Measurements from ENCODE around the gene TFAP2B.

Gene TFAP2B

GRCh38 chr6:50817646-50817950 is 1.1 kb upstream of the TFAP2B start:
- Histone ChIP-seq H3K27me3 (ENCODE audit: insufficient read depth, low read length) (no peaks in the 10 kb centered on the region; the same call in 1 of the 2 replicates), H3F3A (ENCODE audit: insufficient read depth, low read length) (no peaks in the 10 kb centered on the region), H3K9me3 (ENCODE audit: low read length) (no peaks in the 10 kb centered on the region), H3K79me2 (ENCODE audit: insufficient read depth, low read length) (no peaks in the 10 kb centered on the region), H2AFZ (ENCODE audit: low read length) (no peak overlapping the region), H3K27ac (ENCODE audit: low read depth, low read length, poor library complexity, severe bottlenecking) (no peak overlapping the region), H4K20me1 (ENCODE audit: insufficient read depth, low read length) (no peaks in the 10 kb centered on the region), H3K4me1 (ENCODE audit: insufficient read depth, low read length, severe bottlenecking) (peaks cover 6% of the 10 kb centered on the region), H3K9ac (ENCODE audit: low read length) (no peak overlapping the region), H3K36me3 (ENCODE audit: insufficient read depth, low read length) (no peaks in the 10 kb centered on the region), H3K4me3 (ENCODE audit: low read depth, low read length, poor library complexity, severe bottlenecking) (no peak overlapping the region), H3K4me2 (ENCODE audit: low read length) (no peak overlapping the region), H3K9me2 (ENCODE audit: low read depth, low read length) (no peaks in the 10 kb centered on the region)
- TF ChIP-seq, protein P1, sequence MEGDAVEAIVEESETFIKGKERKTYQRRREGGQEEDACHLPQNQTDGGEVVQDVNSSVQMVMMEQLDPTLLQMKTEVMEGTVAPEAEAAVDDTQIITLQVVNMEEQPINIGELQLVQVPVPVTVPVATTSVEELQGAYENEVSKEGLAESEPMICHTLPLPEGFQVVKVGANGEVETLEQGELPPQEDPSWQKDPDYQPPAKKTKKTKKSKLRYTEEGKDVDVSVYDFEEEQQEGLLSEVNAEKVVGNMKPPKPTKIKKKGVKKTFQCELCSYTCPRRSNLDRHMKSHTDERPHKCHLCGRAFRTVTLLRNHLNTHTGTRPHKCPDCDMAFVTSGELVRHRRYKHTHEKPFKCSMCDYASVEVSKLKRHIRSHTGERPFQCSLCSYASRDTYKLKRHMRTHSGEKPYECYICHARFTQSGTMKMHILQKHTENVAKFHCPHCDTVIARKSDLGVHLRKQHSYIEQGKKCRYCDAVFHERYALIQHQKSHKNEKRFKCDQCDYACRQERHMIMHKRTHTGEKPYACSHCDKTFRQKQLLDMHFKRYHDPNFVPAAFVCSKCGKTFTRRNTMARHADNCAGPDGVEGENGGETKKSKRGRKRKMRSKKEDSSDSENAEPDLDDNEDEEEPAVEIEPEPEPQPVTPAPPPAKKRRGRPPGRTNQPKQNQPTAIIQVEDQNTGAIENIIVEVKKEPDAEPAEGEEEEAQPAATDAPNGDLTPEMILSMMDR (IDR thresholded peaks at IDR 0.05; ENCODE audit: low read length), result no peak
- no peak for TF ChIP-seq EZH2 (IDR thresholded peaks at IDR 0.05; ENCODE audit: borderline replicate concordance, low read length)

DNA sequence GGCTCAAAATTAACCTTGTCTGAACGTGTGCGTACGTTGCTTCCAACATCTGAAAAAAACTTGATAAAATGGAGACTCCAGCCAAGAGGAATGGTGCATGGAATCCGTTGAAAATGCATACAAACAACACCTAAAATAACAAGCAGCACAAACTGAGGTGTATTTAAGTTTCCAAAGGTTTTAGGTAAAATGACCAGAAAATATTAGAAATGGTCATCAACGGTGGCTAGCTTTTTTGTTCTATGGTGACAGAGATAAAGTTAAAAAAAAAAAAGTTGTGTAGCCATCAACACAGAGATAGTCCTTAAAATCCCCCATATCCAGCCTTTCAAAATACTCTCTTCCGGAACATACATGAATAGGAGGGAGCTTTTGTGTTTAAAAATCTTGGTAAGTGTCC is 651 bp upstream of the TFAP2B start:
- no peaks in the 10 kb centered on the region for H3K36me3 ChIP-seq (ENCODE audit: insufficient read depth, low read length)
- H3K9me2 ChIP-seq (ENCODE audit: low read depth, low read length), result no peaks in the 10 kb centered on the region
- H3K4me1 ChIP-seq (ENCODE audit: insufficient read depth, low read length, severe bottlenecking), result peaks cover 6% of the 10 kb centered on the region
- H4K20me1 ChIP-seq (ENCODE audit: insufficient read depth, low read length), result no peaks in the 10 kb centered on the region
- H3K9me3 ChIP-seq (ENCODE audit: low read length), result no peaks in the 10 kb centered on the region
- H3K9ac ChIP-seq (ENCODE audit: low read length), result no peak overlapping the region
- no peaks in the 10 kb centered on the region; the same call in 1 of the 2 replicates for H3K27me3 ChIP-seq (ENCODE audit: insufficient read depth, low read length)
- H3F3A ChIP-seq (ENCODE audit: insufficient read depth, low read length), result no peaks in the 10 kb centered on the region
- no peak overlapping the region for H3K4me2 ChIP-seq (ENCODE audit: low read length)
- no peak overlapping the region for H2AFZ ChIP-seq (ENCODE audit: low read length)
- TF ChIP-seq EZH2 (IDR thresholded peaks at IDR 0.05; ENCODE audit: borderline replicate concordance, low read length), result no peak
- TF ChIP-seq, protein P1 (IDR thresholded peaks at IDR 0.05; ENCODE audit: low read length), result no peak
- H3K27ac ChIP-seq (ENCODE audit: low read depth, low read length, poor library complexity, severe bottlenecking), result no peak overlapping the region
- H3K4me3 ChIP-seq (ENCODE audit: low read depth, low read length, poor library complexity, severe bottlenecking), result no peak overlapping the region
- H3K79me2 ChIP-seq (ENCODE audit: insufficient read depth, low read length), result no peaks in the 10 kb centered on the region

- Histone ChIP-seq H3F3A (ENCODE audit: insufficient read depth, low read length) (no peaks in the 10 kb centered on the region), H2AFZ (ENCODE audit: low read length) (no peak overlapping the region), H4K20me1 (ENCODE audit: insufficient read depth, low read length) (no peaks in the 10 kb centered on the region), H3K4me2 (ENCODE audit: low read length) (no peak overlapping the region), H3K9me3 (ENCODE audit: low read length) (no peaks in the 10 kb centered on the region), H3K79me2 (ENCODE audit: insufficient read depth, low read length) (no peaks in the 10 kb centered on the region), H3K4me1 (ENCODE audit: insufficient read depth, low read length, severe bottlenecking) (peaks cover 6% of the 10 kb centered on the region), H3K9ac (ENCODE audit: low read length) (no peak overlapping the region), H3K9me2 (ENCODE audit: low read depth, low read length) (no peaks in the 10 kb centered on the region), H3K4me3 (ENCODE audit: low read depth, low read length, poor library complexity, severe bottlenecking) (no peak overlapping the region), H3K36me3 (ENCODE audit: insufficient read depth, low read length) (no peaks in the 10 kb centered on the region), H3K27ac (ENCODE audit: low read depth, low read length, poor library complexity, severe bottlenecking) (no peak overlapping the region), H3K27me3 (ENCODE audit: insufficient read depth, low read length) (no peaks in the 10 kb centered on the region; the same call in 1 of the 2 replicates)
- TF ChIP-seq, protein P1 (IDR thresholded peaks at IDR 0.05; ENCODE audit: low read length), result no peak
- TF ChIP-seq EZH2 (IDR thresholded peaks at IDR 0.05; ENCODE audit: borderline replicate concordance, low read length), result no peak
These were observed 814 bp downstream of the TFAP2B start for GRCh38 chr6:50819466-50819903.

All from OCI-LY1 (cell line).